ENCODE results near the gene C17orf58.
"Not testable (repeated sequence)": the region's sequence is repeated elsewhere in the genome, so short reads cannot be mapped to it uniquely, and the experiment has no call there.

Gene C17orf58

DNA sequence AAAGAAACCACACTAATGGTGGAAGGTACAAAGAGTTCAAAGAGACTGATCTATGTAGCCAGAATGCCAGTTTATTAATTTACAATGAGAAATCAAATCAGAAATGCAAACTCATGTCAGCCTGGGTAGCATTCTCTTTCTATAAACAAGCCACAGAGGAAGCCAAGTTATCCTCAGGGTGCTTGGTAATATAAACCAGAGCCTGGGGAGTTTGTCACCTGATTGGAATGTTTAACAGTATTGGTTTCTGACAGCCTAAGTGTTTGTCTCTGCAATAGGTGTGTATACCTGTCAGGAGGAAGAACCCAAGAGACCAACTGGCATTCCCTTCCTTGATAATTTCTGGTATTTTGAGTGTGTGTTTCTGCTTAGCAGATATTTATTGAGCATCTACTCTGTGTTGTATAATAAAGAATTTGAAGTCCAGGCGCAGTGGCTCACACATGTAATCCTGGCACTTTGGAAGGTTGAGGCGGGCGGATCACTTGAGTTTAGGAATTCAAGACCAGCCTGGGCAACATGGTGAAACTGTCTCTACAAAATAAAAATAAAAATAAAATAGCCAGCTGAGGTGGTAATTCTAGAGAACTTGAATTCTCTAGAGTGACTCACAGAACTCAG, 3.1 kb upstream of the C17orf58 start:
- no peak for DNase-seq

DNA sequence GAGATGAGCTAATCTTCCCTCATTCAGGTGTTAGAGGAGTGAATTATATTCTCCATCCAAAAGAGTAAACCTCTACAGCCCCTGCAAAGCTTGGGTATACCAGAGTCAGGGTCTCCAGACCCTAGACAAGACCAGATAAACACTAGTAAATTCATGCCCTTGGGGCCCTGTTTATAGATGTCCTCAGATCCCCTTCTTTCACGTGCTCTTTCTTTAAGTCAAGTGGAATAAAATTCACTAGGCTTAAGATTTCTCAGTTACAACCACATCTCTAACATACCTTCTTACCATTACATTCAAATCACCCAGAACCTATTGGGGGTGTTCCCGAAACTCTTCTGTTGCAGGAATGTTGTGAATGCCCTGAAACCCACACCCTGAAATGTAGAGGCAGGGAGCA, 2.2 kb upstream of the C17orf58 start:
- no peak for DNase-seq

DNA sequence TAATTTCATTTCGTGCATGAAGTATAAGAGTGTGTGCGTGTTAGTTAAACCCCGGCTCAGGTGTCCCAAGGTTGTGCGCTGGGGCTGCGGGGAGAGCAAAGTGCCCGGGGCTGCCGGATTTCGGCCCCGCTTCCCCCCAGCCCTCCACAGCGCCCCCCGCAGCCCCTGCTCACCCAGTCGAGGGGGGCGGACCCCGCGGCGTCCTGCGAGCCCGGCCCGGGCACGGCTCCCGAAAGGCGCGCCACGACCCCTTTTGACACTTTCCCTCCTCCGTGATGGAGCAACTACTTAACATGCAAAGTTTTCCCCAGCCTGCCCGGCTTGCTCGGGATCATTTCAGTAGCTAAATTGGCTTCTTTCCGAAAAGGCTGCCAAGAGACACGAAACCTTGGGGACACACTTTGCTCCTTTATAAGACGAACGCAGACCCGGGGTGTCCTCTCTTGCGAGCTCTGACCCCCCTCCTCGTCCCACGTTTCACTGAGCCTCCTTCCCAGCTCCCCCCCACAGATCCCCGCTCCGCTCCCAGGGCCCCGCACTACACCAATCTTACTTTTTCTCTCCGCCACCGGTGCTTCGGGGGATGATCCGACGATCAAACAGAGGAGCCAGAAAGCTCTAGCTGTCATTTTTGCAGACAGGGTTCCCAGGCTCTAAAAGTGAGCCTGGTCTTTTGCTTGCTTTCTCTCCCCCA, 552 bp downstream of the C17orf58 start:
- peak in 1 of 2 donors; percentile 16 for DNase-seq

DNA sequence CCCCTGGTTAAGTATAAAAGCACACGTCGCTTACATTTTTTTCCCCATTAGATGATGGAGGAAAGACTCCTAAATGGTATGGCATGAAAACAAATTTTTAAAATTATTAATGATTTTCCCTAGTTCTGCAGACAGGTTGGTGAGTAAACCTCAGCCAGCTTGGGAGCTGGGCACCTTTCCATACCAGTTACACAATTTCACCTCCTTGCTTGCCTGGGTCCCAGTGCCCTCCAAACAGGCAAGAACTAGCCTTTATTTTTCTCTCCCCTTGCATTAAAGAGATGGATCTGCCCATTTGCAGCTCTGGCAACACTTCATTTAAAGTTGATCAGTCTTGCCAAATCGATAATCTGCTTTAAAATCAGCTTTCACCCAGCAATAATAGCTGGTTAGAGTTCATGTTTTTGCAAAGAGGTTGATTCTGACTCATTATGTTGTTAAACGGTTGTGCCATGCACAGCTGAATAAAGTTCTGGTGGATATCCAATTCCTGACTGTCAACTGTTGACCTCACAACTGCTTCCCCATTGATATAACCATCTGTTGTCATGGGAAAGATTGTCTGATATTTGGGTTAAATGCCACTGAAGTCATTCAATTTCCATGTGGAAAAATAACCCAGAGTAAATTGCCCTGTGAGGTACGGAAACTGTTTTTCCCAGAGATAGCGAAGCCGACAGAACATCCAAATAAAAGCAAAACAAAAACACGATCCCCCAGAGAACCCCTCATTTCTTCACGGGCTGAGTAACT, 1.3 kb downstream of the C17orf58 start:
- no peak for DNase-seq

DNA sequence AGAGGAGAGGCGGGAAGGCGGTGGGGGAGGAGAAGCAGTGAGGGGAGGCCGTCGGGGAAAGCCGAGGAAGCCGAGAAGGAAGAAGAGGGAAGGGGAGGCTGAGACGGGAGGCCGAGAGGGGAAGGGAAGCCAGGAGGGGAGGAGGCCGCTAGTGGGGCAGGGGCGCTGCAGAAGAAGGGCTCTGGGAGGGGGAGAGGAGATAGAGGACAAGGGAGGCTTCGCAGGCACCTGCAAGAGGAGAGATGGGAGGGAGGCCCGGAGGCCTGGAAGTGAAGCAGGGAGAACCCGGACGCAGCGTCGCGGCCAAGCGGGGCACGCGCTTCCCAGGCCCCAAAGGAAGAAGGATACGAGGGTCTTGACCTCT, 2.3 kb downstream of the C17orf58 start:
- DNase-seq, result no peak

DNA sequence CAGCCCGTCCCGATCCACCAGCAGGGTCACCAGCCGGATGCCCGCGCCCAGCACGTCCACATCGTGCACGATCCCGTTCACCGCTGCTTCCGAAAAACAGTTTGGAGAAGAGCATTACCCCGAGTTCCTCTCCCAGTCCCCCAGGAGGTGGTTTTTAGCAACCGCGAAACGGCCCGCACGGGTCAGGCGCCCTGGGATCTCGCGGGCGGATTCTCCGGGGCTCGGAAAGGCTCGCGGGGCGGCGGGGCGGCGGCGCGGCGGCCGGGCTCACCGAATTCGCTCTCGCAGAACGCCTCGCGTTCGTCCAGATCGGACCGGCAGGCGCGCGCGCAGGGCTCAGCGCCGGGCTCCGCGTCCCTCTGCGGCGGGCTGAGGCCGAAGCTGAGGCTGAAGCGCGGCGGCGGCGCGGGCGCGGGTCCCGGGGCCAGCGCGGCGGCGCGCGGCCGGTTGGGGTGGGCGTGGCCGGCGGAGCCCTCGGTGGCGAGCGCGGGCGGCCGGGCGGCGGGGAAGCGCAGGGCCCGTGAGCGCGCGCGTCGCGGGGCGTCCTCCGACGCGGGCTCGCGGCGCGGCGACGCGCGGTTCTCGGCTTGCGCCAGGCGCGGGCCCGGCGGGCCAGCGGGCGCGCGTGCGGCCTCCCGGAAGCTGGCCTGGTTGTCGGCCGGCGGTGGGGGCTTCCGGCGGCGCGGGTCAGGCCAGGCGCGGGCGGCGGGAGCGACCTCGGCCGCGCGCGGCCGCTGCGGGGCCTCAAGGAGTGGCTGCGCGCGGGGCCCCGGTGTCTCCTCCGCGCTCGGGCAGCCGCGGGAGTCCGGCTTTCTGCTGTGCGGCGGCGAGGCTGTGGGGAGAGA, 2.9 kb downstream of the C17orf58 start:
- DNase-seq, result peak; percentile 59 to 72

DNA sequence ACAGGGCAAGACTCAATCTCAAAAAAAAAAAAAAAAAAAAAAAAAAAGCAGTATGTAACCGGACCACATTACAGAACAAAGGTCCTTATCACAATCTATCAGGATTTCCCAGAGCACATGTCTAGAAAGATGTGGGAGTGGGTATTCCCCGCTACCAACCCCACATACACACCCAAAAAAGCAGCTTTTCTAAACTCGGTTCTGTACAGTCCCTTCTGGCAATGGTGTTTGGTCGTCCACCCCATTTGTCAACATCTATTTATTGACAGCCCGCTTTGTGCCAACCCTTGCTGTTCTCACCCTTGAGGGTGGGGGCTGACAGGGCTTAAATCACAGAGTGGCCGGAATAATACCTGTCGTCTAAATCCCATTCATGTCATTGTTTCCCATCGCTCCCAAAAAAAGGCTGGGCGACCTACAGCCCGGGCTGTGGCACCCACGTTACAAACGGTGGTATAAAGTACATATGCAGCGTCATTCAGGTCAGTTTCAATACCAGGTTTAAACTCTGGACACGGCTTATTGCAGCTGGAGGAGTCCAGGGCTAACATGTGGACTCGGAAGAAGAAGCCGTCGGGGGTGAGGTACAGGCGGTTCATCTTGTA, 3.6 kb downstream of the C17orf58 start:
- peak in 1 of 2 donors; percentile 13 for DNase-seq

DNA sequence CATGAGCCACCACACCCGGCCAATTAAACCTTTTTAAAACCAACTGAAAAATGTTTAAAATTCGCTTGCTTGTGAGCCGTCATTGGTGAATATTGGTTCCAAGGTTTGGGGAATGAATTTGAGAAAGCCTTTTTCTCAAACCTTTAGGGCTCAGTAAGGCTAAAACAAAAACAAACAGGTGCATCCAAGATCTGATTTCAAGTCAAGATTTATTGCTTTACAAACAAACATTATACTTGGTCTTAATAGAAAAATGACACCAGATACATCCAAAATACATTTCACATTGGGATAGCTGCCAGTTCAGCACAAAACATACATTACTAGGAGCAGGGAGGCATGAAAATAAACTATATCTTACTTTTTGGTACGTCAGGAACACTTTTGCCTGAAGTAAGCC, 5.4 kb downstream of the C17orf58 start:
- DNase-seq, result no peak

DNA sequence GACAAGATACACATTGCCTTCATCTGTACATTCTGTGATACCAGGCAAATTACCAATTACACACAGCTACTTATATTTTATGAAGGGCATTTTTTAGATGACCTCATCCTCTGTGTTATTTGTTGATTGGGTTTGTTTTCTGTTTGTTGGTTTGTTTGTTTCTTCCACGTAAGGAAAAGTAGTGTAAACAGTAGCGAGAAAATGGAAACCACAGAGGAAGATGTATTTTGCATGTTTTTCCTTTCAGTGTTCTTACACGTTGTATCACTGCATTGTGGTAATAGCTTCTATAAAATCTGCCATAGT, 12.9 kb downstream of the C17orf58 start:
- no peak for DNase-seq

DNA sequence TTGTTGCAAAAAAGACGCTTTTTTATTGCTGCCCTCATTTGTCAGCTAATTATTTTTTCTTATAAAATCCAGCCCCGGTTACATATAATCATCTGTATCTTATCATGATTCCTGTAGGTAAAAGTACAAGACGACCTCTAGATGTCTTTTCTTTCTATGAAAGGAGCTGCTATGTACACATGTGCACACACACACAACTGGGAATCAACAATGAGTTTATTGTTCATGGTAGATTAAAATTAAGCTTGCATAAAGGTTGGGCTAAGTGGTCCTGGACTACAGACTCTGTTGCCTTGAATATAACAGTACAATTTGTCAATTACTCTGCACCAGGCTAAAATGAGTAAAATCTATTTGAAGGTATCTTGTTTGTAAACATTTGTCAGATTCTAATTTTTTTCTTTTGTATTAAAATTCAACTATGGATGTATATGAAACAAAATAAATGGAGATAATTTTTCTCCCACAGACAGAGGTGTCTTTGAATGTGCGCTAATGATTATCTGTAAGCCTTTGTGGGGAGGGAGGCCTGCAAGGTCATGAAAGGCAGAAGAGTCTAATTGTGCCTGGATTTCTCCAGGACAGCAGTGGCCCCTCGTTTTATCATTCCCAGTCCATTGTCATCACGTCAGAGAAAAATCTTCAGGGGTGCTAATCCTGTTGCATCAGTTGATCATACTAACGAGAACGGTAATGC, 13.4 kb downstream of the C17orf58 start:
- DNase-seq, result no peak

DNA sequence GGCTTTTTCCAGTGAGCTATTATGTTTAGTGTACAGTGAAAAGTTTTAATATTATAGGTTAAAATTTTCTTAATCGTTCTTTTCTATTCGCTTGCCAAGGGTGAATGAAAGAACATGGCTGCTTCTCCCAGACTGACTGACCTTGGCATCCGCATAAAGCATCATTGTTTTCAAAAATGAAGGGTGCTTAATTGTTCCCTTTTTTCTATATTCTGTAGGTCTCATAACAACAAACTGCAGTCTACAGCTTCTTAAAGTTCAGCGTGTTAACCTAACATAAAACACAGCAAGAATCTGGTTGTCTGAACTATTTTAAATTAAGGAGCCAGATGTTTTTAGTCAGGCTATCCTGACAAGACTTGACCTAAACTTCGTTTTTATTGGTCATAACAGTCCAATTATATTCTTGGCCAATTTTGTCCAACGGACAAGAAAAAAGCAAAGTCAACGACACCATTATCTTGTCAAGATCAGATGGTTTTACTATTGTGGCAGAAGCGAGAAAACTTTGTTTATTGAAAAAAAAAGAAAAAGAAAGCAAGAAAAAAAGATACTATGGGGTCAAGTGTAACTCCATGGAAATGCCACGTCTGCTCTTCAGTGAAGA, 14.1 kb downstream of the C17orf58 start:
- DNase-seq, result no peak

DNA sequence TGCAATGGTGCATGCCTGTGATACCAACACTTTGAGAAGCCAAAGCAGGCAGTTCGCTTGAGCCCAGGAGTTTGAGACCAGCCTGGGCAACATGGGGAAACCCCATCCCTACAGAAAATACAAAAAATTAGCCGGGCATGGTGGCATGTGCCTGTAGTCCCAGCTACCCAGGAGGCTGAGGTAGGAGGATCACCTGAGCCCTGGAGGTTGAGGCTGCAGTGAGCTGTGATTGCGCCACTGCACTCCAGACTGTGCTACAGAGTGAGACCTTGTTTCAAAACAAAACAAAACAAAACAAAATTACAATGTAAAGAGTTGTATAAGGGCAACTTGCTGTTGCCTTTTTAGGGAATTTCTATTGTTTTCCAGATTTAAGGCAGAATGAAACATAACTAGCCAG, 15.4 kb downstream of the C17orf58 start:
- DNase-seq, result not testable (repeated sequence)

DNA sequence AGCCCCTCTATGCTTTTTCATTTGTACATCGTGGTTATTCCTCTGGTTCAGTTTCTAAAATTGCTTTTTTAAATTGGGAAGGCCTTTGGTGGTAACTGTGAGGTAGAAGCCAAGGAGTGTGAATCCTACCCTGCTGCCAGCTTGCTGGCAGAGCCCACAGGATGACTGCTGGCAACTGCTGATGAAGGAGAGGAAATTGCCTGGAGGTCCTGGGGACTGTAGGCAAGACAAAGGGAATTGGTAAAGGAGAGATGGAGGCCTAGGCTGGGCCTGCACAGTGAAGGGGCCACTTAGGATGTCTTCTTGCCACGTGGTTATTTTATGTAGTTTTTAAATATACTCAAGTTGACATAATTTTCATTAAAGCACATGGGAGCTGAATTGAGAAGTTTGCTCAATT, 15.8 kb downstream of the C17orf58 start:
- no peak for DNase-seq

DNA sequence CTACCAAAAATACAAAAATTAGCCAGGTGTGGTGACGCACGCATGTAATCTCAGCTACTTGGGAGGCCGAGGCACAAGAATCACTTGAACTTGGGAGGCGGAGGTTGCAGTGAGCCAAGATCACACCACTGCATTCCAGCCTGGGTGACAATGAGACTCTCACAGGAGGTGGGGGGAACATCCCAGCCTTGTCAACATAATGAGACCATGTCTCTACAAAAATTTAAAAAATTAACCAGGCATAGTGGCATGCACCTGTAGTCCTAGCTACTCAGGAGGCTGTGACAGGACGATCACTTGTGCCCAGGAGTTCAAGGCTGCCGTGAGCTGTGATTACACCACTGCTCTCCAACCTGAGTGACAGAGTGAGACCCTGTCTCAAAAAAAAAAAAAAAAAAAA, 20.0 kb downstream of the C17orf58 start:
- not testable (repeated sequence) for DNase-seq

DNA sequence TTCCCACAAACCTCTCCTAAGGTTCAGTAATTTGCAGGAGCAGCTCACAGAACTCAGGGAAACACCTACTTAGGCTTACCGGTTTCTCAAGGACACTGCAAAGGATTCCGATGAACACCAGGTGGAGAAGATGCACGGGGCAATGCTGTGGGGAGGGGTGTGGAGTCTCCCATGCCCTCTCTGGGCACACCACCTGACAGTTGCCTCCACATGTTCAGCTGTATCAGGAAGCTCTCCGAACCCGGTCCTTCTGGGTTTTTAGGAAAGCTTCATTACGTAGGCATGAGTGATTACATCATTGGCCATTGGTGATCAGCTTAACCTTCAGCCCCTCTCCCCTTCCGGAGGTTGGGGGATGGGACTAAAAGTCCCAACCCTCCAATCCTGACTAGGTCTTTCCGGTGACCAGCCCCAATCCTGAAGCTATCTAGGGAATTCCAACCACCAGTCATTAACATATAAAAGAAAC, 21.6 kb downstream of the C17orf58 start:
- no peak for DNase-seq

DNA sequence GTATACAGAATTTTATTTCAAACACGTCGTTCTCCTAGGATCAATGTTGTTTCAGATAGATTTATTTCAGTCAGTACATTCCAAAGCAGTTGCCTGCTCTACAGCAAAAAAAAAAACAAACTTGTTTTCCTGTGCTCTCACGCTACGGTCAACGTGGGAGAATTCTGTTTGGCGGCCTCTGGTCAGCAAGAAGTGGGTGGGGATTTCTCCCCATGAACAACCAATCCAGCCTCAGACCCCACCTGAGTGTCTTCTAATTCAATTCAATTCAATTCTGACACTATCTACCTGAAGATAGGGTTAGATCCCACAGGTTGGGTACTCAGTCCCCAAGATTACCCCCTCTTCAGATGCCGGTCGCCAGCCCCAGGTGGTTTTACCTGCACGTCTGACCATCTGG, 22.1 kb downstream of the C17orf58 start:
- no peak for DNase-seq

DNA sequence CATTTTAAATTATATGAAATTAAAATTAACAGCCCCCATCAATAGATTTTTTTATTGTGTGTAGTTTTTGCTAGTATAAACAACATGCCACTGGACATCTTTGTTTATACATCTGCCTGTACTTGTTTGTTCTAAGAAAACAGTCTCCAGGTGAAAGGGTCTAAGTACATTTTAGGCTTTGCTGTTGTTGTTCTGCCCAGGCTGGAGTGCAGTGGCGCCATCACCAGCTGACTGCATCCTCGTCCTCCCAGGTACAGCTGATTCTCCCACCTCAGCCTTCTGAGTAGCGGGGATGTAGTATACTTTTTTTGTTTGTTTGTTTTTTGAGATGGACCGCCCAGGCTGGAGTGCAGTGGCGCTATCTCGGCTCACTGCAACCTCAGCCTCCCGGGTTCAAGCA, 25.5 kb downstream of the C17orf58 start:
- no peak for DNase-seq

DNA sequence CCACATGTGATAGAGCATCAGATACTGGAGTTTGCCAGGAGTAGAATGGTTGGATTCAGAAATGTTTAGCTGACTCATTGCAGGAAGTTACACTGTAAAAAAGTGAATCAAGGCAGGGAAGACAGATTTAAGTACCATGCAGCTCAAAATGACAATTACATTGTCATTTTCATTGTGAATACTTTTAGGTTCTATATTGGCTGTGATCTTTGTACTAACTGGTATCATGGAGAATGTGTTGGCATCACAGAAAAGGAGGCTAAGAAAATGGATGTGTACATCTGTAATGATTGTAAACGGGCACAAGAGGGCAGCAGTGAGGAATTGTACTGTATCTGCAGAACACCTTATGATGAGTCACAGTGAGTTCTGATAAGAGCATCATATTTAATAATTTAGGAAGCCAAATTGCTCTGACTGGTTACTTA, 33.1 kb downstream of the C17orf58 start:
- DNase-seq, result peak; percentile 68 to 71

DNA sequence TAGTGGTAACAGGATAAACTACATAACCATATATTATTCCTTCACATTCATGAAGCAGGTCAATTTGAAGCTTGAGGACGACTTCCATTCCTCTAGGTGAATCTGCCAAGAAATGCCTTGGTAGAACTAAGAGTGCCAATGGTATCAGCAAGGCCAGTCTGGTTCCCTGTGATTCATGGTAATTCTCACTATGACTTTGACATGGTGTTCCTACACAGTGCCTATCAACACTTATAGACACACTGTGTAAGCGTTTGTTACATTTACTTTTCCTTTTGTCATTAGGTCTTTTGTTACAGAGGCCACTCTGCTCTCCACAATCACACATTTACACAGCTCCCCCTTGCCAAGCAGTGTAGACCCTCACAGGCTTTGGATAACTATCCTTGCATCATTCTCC, 34.1 kb downstream of the C17orf58 start:
- not testable (repeated sequence) for DNase-seq

DNA sequence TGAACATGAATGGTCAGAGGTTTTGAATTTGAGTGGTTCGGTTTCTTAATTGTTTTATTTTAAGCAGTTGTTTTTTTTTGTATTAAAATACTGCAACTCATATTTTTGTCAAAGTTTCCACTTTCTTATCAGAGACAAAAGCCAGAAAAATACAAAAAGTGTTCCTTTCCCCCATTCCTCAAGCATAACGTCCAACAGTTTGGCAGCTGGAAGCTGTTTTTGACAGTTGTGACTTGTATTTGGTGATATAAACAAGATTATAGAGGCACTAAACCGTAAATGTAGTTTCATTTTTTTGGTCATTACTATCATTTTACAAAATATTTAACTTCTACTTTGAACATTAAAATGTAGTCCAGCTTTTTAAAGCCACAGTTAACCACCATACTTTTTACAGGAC, 36.0 kb downstream of the C17orf58 start:
- DNase-seq, result not testable (repeated sequence)

DNA sequence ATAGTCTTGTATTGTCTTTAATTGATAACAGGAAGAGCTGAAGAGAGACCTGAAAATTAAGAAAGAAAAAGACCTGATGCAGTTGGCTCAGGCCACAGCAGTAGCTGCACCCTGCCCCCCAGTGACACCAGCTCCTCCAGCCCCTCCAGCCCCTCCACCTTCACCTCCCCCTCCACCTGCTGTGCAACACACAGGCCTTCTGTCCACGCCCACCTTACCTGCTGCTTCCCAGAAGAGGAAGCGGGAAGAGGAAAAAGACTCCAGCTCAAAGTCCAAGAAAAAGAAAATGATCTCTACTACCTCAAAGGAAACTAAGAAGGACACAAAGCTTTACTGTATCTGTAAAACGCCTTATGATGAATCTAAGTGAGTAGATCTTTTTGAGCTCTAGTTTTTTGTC, 36.8 kb downstream of the C17orf58 start:
- no peak for DNase-seq

DNA sequence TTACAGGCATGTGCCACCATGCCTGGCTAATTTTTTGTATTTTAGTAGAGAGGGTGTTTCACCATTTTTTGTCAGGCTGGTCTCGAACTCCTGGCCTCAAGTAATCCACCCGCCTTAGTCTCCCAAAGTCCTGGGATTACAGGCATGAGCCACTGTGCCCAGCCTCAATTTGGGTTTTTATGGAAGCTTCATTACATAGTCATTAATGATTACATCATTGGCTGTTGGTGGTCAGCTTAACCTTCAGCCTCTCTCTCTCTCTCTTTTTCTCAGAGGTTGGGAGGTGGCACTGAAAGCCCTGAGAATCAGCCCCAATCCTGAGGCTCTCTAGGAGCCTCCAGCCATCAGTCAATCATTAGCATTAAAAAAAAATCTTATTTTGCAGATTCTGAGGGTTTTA, 45.3 kb downstream of the C17orf58 start:
- DNase-seq, result no peak
